CD4-positive, alpha-beta T cell treated with Interferon alpha-2 for 1 hour (primary cell): ENCODE measurements around the gene IRF1.

Experiments
- DNase-seq, 2 donors: peaks; one replicate each; pipeline ENCODE4 v3.0.0-alpha.2; 2020 to 2022

IRF1 gene

GRCh38 chr5:132500244-132500930 lies 9.8 kb upstream of the IRF1 start:
- DNase-seq: no peak

- DNase-seq: peak in 1 of 2 donors; percentile 11
These were observed 9.1 kb upstream of the IRF1 start for GRCh38 chr5:132499440-132500243.

- DNase-seq: peak in 1 of 2 donors; percentile 16
These were observed 8.2 kb upstream of the IRF1 start for GRCh38 chr5:132498686-132499271.

GRCh38 chr5:132498152-132498551 lies 7.6 kb upstream of the IRF1 start:
- peak; percentile 38 to 56 for DNase-seq

GRCh38 chr5:132497488-132497997 lies 7.0 kb upstream of the IRF1 start:
- DNase-seq: no peak

GRCh38 chr5:132496631-132497487 lies 6.3 kb upstream of the IRF1 start:
- DNase-seq: peak; percentile 91 to 92

GRCh38 chr5:132496191-132496630 lies 5.6 kb upstream of the IRF1 start:
- peak; percentile 98 for DNase-seq

- DNase-seq: peak; percentile 92
These were observed 5.2 kb upstream of the IRF1 start for GRCh38 chr5:132495667-132496190.

- DNase-seq: no peak
These were observed 3.2 kb upstream of the IRF1 start for GRCh38 chr5:132493821-132494220.

GRCh38 chr5:132493241-132493640 lies 2.7 kb upstream of the IRF1 start:
- peak in 1 of 2 donors; percentile 8 for DNase-seq

- DNase-seq: no peak
These were observed 2.0 kb upstream of the IRF1 start for GRCh38 chr5:132492386-132493125.

GRCh38 chr5:132491368-132492364 lies 1.1 kb upstream of the IRF1 start:
- DNase-seq: peak; percentile 70 to 79

GRCh38 chr5:132489871-132490483 lies 596 bp downstream of the IRF1 start:
- DNase-seq: peak; percentile 46 to 64

GRCh38 chr5:132489051-132489770 lies 1.4 kb downstream of the IRF1 start:
- DNase-seq: peak in 1 of 2 donors; percentile 59

GRCh38 chr5:132488590-132488989 lies 2.0 kb downstream of the IRF1 start:
- DNase-seq: peak in 1 of 2 donors; percentile 52

GRCh38 chr5:132487841-132488555 lies 2.6 kb downstream of the IRF1 start:
- DNase-seq: peak; percentile 49 to 63

- DNase-seq: no peak
These were observed 3.5 kb downstream of the IRF1 start for GRCh38 chr5:132487095-132487428.

- DNase-seq: peak in 1 of 2 donors; percentile 48
These were observed 4.1 kb downstream of the IRF1 start for GRCh38 chr5:132486318-132487094.
